Immature natural killer cell (primary cell): ENCODE results near the gene AMPD2. TPM values are rescaled to one million over a fixed set of nuclear protein-coding genes. Genes with fewer than 3 reads are reported as not detected.

ENCODE experiments used
- DNase-seq, 3 donors: peaks; one replicate each; pipeline ENCODE4 v3.0.0; 2022; ENCODE audit warnings: mixed read lengths in 1 of 3
- H3K27ac Mint-ChIP-seq, 6 donors: one replicate each; pipeline ENCODE4 v1.8.0; 2020; ENCODE audit warnings: mixed read lengths in 6 of 6, mild to moderate bottlenecking in 5 of 6, inconsistent platforms in 4 of 6, moderate library complexity in 3 of 6
- H3K27me3 Mint-ChIP-seq, 3 donors: one replicate each; pipeline ENCODE4 v1.8.0; 2020 to 2021; ENCODE audit warnings: low read depth in 3 of 3, mild to moderate bottlenecking in 3 of 3, mixed read lengths in 3 of 3, moderate library complexity in 3 of 3, inconsistent platforms in 1 of 3
- H3K36me3 Mint-ChIP-seq, 3 donors: one replicate each; pipeline ENCODE4 v1.8.0; 2020; ENCODE audit warnings: mixed read lengths in 3 of 3, inconsistent platforms in 2 of 3, mild to moderate bottlenecking in 2 of 3
- H3K4me1 Mint-ChIP-seq, 2 donors: one replicate each; pipeline ENCODE4 v1.8.0; 2020; ENCODE audit warnings: inconsistent platforms in 2 of 2, mild to moderate bottlenecking in 2 of 2, mixed read lengths in 2 of 2, moderate library complexity in 1 of 2
- H3K4me3 Mint-ChIP-seq, 5 donors: one replicate each; pipeline ENCODE4 v1.8.0; 2020; ENCODE audit warnings: mild to moderate bottlenecking in 5 of 5, mixed read lengths in 5 of 5, inconsistent platforms in 3 of 5, moderate library complexity in 3 of 5
- H3K9me3 Mint-ChIP-seq, 6 donors: one replicate each; pipeline ENCODE4 v1.8.0; 2020; ENCODE audit warnings: mild to moderate bottlenecking in 6 of 6, mixed read lengths in 6 of 6, inconsistent platforms in 4 of 6, moderate library complexity in 3 of 6
- polyA plus RNA-seq, 3 donors: library from polyadenylated mRNA; unstranded; fragments of 300-500 nt; fragmentation: Illumina TruSeq; gene quantifications; one replicate each; pipeline ENCODE4 v1.2.3, GENCODE V29; 2021

AMPD2 gene
- polyA plus RNA-seq, 3 donors from 2014 or later = 14.7 to 40.3 (median 28.3) TPM

- H3K36me3 Mint-ChIP-seq = no peaks in the 10 kb centered on the region
- H3K4me1 Mint-ChIP-seq = peaks cover 0 to 4% of the 10 kb centered on the region in 2 donors
- peaks cover 0 to 5% (median 5%) of the 10 kb centered on the region in 3 donors for H3K27me3 Mint-ChIP-seq
- H3K27ac Mint-ChIP-seq = no peak overlapping the region
- H3K9me3 Mint-ChIP-seq = no peaks in the 10 kb centered on the region
- no peak overlapping the region for H3K4me3 Mint-ChIP-seq
- DNase-seq = no peak
Measured at GRCh38 chr1:109639063-109639840, 19.6 kb downstream of the AMPD2 start.

GRCh38 chr1:109639841-109640184, 20.2 kb downstream of the AMPD2 start:
- no peaks in the 10 kb centered on the region for H3K36me3 Mint-ChIP-seq
- H3K27me3 Mint-ChIP-seq = peaks cover 0 to 5% (median 4%) of the 10 kb centered on the region in 3 donors
- H3K4me3 Mint-ChIP-seq = no peak overlapping the region
- DNase-seq = no peak
- no peaks in the 10 kb centered on the region for H3K9me3 Mint-ChIP-seq
- peaks cover 0 to 4% of the 10 kb centered on the region in 2 donors for H3K4me1 Mint-ChIP-seq
- H3K27ac Mint-ChIP-seq = no peak overlapping the region

GRCh38 chr1:109640285-109640865, 20.7 kb downstream of the AMPD2 start:
- DNase-seq = peak; percentile 75 to 80 (median 78)
- no peak overlapping the region for H3K4me3 Mint-ChIP-seq
- H3K4me1 Mint-ChIP-seq = peaks cover 0 to 4% of the 10 kb centered on the region in 2 donors
- H3K9me3 Mint-ChIP-seq = no peaks in the 10 kb centered on the region
- H3K36me3 Mint-ChIP-seq = no peaks in the 10 kb centered on the region
- no peak overlapping the region for H3K27ac Mint-ChIP-seq
- H3K27me3 Mint-ChIP-seq = peaks cover 0 to 5% (median 4%) of the 10 kb centered on the region in 3 donors

GRCh38 chr1:109641078-109641740, 21.6 kb downstream of the AMPD2 start:
- H3K4me3 Mint-ChIP-seq = no peak overlapping the region
- no peak for DNase-seq
- H3K4me1 Mint-ChIP-seq = peaks cover 0 to 4% of the 10 kb centered on the region in 2 donors
- H3K36me3 Mint-ChIP-seq = no peaks in the 10 kb centered on the region
- H3K9me3 Mint-ChIP-seq = no peaks in the 10 kb centered on the region
- H3K27me3 Mint-ChIP-seq = peaks cover 0 to 5% (median 4%) of the 10 kb centered on the region in 3 donors
- no peak overlapping the region for H3K27ac Mint-ChIP-seq

- DNase-seq = no peak
- H3K27me3 Mint-ChIP-seq = peaks cover 0 to 5% (median 4%) of the 10 kb centered on the region in 3 donors
- H3K4me3 Mint-ChIP-seq = no peak overlapping the region
- peaks cover 0 to 4% of the 10 kb centered on the region in 2 donors for H3K4me1 Mint-ChIP-seq
- no peak overlapping the region for H3K27ac Mint-ChIP-seq
- H3K36me3 Mint-ChIP-seq = no peaks in the 10 kb centered on the region
- no peaks in the 10 kb centered on the region for H3K9me3 Mint-ChIP-seq
Measured at GRCh38 chr1:109641861-109642260, 22.2 kb downstream of the AMPD2 start.

- Mint-ChIP-seq H3K27ac (peak overlapping the region in 1 of 6 donors; percentile 40), H3K4me1 (peaks cover 0 to 4% of the 10 kb centered on the region in 2 donors), H3K27me3 (peaks cover 0 to 5% (median 4%) of the 10 kb centered on the region in 3 donors), H3K9me3 (no peaks in the 10 kb centered on the region), H3K36me3 (no peaks in the 10 kb centered on the region), H3K4me3 (no peak overlapping the region)
- no peak for DNase-seq
Measured at GRCh38 chr1:109642626-109643025, 23.0 kb downstream of the AMPD2 start.

GRCh38 chr1:109643385-109644230, 24.0 kb downstream of the AMPD2 start:
- Mint-ChIP-seq H3K27ac (peak overlapping the region in 2 of 6 donors; percentile 7 to 40), H3K36me3 (no peaks in the 10 kb centered on the region), H3K4me3 (no peak overlapping the region), H3K9me3 (no peaks in the 10 kb centered on the region), H3K4me1 (peaks cover 0 to 4% of the 10 kb centered on the region in 2 donors), H3K27me3 (peaks cover 4 to 5% (median 4%) of the 10 kb centered on the region in 3 donors)
- DNase-seq = peak; percentile 73 to 78 (median 74)

GRCh38 chr1:109644670-109645069, 25.0 kb downstream of the AMPD2 start:
- H3K4me1 Mint-ChIP-seq = peaks cover 0 to 4% of the 10 kb centered on the region in 2 donors
- H3K27me3 Mint-ChIP-seq = peaks cover 2 to 7% (median 4%) of the 10 kb centered on the region in 3 donors
- H3K4me3 Mint-ChIP-seq = no peak overlapping the region
- DNase-seq = no peak
- no peak overlapping the region for H3K27ac Mint-ChIP-seq
- no peaks in the 10 kb centered on the region for H3K36me3 Mint-ChIP-seq
- no peaks in the 10 kb centered on the region for H3K9me3 Mint-ChIP-seq

- Mint-ChIP-seq H3K36me3 (peaks cover 0 to 4% (median 0%) of the 10 kb centered on the region in 3 donors), H3K4me1 (peaks cover 0 to 3% of the 10 kb centered on the region in 2 donors), H3K27ac (no peak overlapping the region), H3K4me3 (no peak overlapping the region), H3K9me3 (peaks cover 0 to 1% (median 0%) of the 10 kb centered on the region in 6 donors), H3K27me3 (peaks cover 5 to 10% (median 8%) of the 10 kb centered on the region in 3 donors)
- DNase-seq = no peak
Measured at GRCh38 chr1:109649491-109649914, 29.9 kb downstream of the AMPD2 start.

- no peak overlapping the region for H3K27ac Mint-ChIP-seq
- H3K9me3 Mint-ChIP-seq = peaks cover 0 to 1% (median 0%) of the 10 kb centered on the region in 6 donors
- peaks cover 5 to 11% (median 8%) of the 10 kb centered on the region in 3 donors for H3K27me3 Mint-ChIP-seq
- no peak for DNase-seq
- H3K36me3 Mint-ChIP-seq = peaks cover 0 to 4% (median 0%) of the 10 kb centered on the region in 3 donors
- no peak overlapping the region for H3K4me3 Mint-ChIP-seq
- peaks cover 7 to 11% of the 10 kb centered on the region in 2 donors for H3K4me1 Mint-ChIP-seq
Measured at GRCh38 chr1:109650609-109651008, 31.0 kb downstream of the AMPD2 start.

GRCh38 chr1:109652402-109652801, 32.8 kb downstream of the AMPD2 start:
- Mint-ChIP-seq H3K4me3 (no peak overlapping the region), H3K36me3 (peaks cover 0 to 4% (median 0%) of the 10 kb centered on the region in 3 donors)

GRCh38 chr1:109653306-109653705, 33.7 kb downstream of the AMPD2 start:
- Mint-ChIP-seq H3K4me1 (peaks cover 18 to 22% of the 10 kb centered on the region in 2 donors), H3K9me3 (peaks cover 0 to 1% (median 0%) of the 10 kb centered on the region in 6 donors), H3K36me3 (peaks cover 0 to 4% (median 0%) of the 10 kb centered on the region in 3 donors), H3K27me3 (peaks cover 5 to 9% (median 8%) of the 10 kb centered on the region in 3 donors), H3K4me3 (peak overlapping the region in 2 of 5 donors; percentile 24 to 47), H3K27ac (peak overlapping the region in 1 of 6 donors; percentile 6)
- no peak for DNase-seq

More at GRCh38 chr1:109652402-109652801, 32.8 kb downstream of the AMPD2 start:
- Mint-ChIP-seq H3K4me1 (peaks cover 18 to 22% of the 10 kb centered on the region in 2 donors), H3K27ac (no peak overlapping the region), H3K9me3 (peaks cover 0 to 1% (median 0%) of the 10 kb centered on the region in 6 donors), H3K27me3 (peaks cover 5 to 13% (median 8%) of the 10 kb centered on the region in 3 donors)
- DNase-seq = no peak

GRCh38 chr1:109654519-109654918, 34.9 kb downstream of the AMPD2 start:
- Mint-ChIP-seq H3K27me3 (peaks cover 5 to 9% (median 6%) of the 10 kb centered on the region in 3 donors), H3K36me3 (peaks cover 0 to 9% (median 0%) of the 10 kb centered on the region in 3 donors), H3K9me3 (peaks cover 0 to 1% (median 0%) of the 10 kb centered on the region in 6 donors), H3K27ac (no peak overlapping the region), H3K4me1 (peaks cover 18 to 22% of the 10 kb centered on the region in 2 donors), H3K4me3 (peak overlapping the region in 2 of 5 donors; percentile 55 to 58)
- DNase-seq = no peak
